HG03025 (cell line): ENCODE data around the gene MBD5.

Source experiments
- ATAC-seq: cut with Tn5 transposase; IDR thresholded peaks from one replicate; pipeline ENCODE4 v1.9.1; 2021; ENCODE audit warnings: mild to moderate bottlenecking, moderate library complexity; ENCODE audit not compliant: unreplicated experiment, low FRiP score

The MBD5 gene

DNA sequence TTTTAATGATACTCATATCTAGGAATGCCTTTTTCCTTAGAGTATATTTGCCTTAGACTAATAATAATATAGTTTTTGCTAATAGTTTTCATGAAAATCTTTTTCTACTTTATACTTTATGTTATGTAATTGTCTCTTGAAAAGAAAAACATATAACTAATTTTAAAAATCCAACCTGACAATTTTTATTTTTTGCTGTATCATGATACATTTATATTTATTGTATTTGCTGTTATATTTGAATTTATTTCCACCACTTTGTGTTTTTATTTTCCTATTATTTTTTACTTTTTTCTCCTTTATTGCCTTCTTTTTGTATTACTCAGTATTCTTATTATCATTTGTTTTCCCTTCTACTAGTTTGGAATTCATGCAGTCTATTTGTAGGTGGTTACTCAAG lies 85.4 kb downstream of the MBD5 start:
- ATAC-seq, result no peak

DNA sequence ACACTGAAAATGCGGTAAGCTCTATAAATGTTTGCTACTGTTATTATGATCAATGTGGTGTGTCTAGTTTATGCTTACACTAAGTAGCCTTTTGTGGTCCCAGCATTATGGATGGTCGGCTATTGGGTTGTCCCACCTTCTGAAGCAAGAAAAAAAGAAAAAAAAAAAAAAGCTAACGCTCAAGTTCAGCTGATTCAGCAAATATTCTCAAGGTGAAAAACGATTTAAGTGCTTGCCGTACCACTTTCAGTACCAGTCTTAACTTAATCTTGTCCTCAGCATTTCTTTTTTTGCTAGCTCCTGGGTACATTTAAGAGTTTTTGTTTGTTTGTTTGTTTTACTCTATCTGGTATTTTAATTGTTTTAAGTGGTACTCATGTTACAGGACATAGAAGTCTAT lies 87.5 kb downstream of the MBD5 start:
- ATAC-seq, result no peak

DNA sequence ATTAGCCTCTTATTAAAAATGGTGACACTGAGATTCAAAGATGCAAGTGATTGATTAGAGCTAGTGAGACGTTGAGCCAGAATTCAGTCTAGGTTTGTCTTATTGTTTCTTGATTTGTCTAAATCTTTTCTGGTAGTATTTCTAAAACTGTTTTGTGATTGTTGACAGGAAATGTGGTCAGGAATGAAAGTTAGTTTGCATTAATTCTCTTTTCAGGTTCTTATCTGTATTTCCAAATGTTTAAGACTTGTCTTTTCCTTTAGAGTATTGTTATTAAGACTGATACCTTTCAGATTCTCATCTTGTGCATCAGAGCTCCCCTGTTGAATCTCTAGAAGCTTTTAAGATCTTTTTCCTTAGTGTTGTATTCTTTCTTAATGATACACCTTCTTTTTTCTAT lies 89.3 kb downstream of the MBD5 start:
- no peak for ATAC-seq

DNA sequence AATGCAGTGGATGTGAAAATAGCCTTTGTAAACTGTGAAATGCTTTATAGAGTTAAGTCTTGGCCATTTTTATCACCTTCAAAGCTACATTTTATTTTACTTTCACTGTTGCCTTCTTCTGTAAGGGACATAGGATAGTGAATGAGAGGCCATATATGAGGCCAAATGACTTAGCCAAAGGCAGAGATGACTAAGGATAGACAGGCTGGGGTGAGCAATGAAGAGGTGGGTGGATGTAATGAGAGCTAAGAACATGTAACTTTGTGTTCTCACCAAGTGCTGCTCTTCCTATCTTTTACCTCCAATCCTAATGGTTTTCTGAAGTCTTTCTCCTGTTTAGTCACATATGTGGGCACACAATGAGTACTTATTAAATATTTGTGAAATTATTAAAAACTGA lies 101.9 kb downstream of the MBD5 start:
- ATAC-seq, result no peak

DNA sequence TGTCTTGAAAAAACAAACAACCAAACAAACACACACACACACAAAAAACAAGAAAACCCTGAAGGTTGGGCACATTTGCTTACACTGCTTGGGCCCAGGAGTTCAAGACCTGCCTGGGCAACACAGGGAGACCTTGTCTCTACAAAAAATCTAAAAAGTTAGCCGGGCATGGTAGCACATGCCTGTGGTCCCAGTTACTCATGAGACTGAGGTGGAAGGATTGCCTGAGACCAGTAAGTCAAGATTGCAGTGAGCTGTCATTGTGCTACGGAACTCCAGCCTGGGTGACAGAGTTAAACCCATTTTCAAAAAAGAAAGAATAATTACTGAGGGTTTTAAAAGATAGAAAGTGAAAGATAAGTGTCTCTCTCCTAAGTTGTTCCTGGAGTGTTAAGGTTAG lies 103.4 kb downstream of the MBD5 start:
- no peak for ATAC-seq

DNA sequence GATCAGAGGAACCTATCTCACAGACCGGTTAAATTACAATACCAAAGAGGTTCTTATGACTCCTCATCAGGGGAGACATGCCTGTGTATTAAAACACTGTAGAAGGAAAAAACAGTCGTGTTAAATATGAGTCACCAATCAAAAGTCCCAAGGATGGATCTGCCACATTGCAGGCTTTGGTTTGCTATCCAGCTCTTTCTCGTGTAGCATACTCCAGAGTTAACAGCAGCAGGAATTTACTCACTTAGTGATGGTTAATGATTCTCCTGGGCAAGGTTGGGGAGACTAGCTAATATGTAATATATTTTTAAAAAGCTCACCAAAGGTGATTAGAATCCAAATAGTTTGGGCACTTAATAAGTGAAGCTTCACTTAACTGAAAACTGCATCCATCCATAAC lies 109.7 kb downstream of the MBD5 start:
- ATAC-seq, result no peak

DNA sequence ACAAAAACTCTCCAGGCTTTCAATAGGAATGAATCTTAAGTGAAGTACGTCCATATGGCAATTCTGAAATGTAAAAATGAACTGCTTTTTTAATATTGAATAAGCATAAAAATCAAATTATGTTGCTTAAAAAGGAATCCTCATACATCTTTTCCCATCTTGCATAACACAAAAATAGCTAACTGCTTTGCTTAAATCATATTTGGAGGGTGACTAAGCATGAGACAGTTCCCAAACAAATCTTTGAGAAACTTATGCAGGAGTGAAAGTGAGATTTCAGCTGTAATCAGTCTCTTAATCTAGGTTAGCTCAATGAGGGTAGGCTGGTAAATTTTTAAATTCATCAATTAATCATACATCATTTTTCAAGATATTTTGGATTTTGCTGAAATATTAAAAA lies 111.5 kb downstream of the MBD5 start:
- no peak for ATAC-seq

DNA sequence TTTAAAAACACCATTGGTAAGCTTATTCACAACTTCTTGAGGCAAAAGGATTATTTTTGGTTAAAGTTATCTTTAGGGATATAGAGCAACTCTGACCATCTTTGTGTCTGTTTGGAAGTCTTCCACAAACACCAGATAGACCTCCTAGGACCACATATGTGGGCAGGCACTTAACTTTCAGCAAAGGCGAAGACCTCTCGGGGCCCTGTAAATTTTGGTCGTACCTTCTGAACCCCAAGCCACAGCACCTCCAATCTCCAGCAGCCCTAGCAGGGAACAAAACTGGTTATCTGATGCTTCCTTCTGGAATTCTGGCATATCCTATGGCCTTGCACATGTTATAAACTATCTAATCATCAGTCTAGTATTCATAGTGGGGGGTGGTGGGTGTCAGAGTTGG lies 114.8 kb downstream of the MBD5 start:
- no peak for ATAC-seq

DNA sequence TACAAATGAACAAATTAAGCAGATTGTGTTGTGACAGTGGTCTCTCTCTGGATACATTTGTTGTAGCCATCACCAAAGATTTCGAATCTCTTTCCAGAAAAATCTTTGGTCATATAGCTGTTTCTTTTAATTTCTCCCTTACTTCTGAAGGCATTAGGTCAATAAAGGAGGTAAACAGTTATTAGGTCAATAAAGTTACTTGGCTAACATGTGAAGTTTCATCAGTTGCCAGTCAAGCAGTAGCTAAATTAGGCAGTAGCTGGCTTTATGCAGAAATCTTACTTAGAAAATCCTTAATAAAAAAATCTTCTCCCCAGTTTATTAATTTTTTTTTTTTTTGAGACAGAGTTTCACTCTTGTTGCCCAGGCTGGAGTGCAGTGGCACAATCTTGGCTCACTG lies 115.5 kb downstream of the MBD5 start:
- no peak for ATAC-seq

DNA sequence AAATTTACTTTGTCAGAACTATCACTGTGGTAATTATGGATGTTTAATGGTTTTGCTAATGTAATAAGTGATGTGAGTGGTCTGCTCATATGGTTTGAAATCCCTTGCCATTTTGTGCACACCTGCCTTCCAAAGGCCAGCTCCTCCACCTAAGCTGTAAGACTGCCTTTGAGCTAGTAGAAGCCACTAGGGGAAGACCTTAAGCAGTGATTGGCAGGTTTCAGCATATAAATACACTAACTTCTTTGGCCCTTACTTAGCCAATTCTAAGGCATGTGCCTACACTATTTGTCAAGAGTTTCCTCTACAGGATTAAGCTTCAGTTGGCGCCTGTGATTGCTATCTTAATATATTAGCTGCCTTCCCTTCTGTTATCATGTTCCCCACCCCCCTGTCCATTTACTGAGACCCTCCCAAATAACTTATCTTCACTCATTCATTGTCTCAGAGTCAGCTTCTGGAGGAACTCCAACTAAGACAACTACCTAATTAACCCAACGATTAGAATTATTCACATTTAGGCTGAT lies 141.1 kb downstream of the MBD5 start:
- no peak for ATAC-seq

DNA sequence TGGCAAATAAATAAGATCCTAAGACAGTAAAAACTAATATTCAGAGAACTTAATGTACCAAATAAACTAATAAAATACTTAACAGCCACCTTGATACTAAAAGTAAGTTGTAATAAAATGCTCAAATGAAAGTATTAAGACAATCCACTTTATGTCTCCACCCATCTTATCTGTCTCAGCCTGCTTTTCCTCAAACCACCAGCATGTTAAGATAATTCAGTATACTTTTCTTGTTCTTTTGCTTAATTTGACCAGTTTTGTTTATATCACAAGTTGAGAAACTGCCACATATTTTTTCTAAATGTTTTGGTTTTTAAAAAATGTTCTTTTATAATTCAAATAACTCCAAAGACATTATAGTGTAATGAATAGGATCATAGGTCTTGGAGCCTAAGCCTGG lies 142.0 kb downstream of the MBD5 start:
- ATAC-seq, result no peak

DNA sequence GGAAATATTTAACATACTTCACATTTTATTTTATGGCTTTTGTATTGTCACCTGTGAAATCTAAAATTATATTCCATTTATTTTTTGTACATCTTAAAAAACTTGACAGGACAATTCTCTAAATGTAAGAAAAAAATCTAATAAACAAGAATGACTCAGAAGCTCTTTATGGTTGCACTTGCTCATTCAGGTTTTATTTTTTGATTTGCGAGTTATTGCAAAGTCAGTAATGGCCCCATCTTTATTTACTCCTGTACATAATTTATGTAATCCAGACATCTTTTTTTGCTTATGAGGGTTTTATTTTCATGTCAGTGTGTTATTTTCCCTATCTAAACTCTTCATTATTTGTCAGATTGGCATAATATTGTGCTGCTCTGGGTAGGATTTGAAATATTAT lies 145.1 kb downstream of the MBD5 start:
- no peak for ATAC-seq

DNA sequence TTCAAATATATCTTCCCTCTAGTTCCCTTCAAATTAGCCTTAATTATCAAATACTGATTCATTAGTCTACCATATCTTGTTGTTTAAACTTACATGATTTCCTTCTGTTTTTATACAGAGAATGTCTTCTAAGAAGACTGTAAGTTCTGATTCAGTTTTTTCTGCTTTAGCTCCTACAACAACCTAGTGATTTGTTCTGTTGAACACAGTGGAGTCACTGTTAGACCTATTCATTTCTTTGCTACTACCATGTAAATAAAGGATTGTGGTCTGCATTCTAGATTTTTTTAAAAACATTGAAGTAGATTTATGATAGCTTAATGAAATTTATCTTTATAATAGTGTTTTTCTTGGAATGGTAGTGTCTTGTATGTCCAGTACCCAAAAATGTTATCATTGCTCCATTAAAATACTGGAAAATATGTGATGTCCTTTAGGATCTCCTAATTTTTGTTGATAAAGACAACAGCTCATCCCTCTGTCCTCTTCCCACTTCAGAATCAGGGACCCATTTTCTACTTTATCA lies 146.4 kb downstream of the MBD5 start:
- ATAC-seq, result no peak

DNA sequence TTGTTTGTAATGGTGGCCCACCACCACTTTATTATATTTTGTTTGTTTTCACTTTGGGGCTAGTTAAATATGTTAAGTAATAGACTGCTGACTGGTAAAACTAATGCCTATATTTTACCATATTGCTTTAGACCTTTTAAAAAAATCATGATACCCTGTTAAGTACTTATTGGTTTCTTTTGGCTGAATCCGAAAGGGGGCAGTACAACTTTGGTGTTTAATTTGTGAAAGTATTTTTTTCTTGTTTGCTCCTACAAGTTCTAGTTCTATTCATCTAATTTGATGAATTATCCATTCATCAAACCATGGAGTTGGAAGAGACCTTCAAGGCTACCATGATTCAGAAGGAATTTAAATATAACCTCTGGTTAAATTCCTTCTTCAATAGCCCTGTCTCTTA lies 147.0 kb downstream of the MBD5 start:
- ATAC-seq, result no peak

DNA sequence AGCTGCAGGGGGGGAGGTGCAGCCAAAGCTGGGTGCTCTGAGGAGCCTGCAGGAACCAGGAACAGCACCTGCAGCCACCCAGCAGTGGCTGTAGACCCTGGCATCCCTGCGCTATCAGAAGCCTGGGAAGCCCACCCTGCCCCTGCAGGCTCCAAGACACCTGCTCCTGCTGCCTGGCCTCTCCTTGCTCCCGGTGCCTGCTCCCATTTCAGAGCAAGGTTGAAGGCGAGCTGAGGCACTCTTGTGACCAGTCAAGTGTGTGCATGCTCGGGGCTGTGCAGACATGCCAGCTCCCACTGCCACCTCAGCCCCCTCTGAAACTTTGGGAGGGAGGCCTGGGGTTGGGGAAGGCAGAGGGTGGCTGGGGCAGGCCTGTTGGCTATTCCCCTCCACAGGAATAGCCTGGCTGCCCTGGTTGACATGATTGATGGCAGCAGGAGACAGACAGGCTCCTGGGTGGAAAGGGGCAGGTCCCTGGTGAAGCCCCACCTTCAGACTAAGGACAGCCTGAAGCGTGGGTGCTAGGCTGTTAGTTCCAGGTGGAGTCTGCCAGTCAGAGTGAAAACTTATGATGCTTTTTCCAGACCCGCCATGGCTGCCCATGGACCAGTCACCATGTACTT lies 151.4 kb downstream of the MBD5 start:
- no peak for ATAC-seq

DNA sequence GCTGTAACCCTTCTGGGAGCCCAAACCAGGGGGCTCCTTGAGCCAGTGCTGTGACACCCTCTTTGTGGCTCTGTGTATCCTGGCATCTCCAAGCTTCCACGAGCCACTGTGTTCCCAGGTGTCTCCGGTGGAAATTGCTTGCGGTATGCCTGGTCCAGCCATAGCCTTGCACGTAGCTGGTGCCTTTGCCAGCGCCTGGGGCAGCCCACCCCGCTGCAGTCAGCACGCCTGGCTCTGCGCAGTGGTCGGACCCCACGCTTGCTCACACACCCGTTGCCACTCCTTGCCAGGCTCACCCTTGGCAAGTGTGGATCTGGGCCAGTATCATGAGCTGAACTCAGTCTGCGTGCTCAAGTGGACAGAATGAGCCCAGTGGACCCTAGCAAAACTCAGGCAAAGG lies 152.3 kb downstream of the MBD5 start:
- no peak for ATAC-seq

DNA sequence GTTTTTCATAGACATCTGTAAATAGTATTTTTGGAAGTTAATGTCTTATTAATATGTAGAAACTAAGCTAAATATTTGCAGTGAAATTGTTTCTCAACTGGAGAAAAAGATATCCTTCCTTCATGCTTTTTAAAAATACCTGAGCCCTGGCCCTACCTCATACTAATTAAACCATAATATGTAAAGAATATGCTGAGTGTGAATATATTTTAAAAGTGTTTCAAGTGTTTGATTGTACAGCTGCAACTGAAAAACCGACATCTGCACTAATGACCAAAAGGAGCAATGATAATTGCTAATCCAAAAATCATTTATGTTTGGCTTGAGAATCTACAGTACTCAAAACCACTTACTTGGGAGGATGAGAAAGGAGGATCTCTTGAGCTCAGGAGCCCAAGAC lies 156.7 kb downstream of the MBD5 start:
- ATAC-seq, result no peak

DNA sequence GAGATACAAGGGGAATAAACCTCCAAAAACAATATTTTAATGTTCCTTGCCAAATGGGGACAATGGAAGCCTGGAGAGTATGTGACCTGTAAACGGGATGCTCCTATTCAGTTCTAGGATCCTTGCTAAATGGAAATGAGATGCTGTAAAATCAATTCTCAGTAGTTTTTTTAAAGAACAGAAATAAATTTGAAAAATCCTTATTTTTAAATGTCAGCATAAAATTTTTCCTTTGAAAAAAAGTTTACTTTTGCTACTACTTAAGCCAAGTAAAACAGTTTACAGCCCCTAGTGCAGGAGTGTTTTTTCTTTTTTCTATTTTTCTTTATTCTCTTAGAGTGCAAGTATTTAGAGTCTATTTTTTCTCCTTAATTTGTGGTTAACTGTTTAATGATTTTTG lies 158.8 kb downstream of the MBD5 start:
- ATAC-seq, result no peak

DNA sequence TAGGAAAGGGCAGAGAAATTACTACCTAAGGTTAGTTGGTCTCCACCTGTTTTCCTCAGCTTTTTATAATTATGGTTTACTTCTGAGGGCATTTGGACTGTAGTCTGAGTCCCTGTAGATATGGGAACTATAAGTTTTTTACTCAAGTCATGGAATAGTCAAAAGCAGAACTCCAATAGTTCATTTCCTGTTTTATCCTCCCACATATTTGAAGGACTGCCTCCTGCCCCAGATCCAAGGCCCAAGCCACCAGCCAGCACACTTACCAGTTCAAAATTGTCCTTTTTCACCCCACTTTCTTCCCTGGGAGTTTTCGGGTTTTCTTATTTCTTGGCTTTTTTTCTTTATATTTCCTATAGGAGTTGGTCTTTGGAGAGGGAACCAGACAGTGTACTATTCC lies 164.1 kb downstream of the MBD5 start:
- ATAC-seq, result no peak

DNA sequence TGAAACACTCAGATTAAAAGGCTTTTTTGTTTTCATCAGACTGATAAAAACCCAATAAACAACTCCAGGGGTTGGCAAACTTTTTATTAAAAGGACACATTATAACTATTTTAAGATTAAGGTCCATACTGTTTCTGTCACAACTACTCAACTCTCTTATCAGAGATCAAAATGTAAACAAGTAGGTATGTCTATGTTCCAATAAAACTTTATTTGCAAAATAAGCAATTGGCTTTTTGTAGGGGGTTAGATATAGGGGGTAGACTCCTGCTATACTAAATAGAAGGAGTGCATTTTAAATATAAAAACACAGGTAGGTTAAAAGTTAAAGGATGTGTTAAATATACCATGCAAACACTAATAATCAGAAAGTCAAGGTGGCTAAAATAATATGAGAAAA lies 174.0 kb downstream of the MBD5 start:
- no peak for ATAC-seq

DNA sequence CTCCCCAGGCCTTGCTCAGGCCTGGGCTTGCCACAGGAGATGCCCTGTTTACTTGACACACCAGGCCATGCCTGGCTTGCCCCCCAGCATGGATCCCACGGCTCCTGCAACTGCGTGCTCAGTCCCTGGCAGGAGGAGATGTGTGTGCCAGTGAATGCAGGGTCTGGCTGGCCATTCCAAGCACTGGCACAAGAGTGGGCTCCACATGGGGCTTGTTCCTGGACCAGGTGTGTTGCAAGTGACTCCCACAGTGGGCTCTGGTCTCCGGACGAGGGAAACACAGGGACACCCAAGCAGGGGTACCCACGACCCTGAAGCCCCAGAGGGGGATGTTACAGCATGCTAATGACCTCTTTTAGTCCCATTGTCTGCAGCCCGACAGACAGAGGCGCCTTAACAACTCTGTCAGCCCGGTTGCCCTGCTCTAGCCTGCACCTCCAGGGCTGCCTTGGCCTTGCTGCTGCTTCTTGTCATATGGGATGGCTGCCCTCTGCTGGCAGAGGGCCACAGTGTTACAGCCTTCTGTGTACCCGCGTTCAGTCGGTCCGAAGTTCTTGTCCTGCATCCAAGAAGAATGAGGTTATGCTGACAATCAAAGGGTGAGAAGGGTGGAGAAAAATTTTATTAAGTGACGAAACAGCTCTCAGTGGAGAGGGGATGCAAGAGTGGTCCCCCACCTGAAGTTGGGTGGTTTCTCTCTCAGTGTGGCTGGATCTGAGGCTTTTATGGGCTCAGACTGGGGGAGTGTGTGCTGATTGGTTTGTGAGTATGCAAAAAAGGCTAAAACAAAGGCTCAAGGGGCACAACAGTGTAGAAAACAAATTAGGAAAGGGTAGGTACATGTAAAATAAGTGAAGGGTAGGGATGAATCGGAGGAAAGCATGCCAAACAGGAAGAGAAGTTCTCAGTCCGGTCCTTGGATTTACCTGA lies 180.4 kb downstream of the MBD5 start:
- ATAC-seq, result no peak

DNA sequence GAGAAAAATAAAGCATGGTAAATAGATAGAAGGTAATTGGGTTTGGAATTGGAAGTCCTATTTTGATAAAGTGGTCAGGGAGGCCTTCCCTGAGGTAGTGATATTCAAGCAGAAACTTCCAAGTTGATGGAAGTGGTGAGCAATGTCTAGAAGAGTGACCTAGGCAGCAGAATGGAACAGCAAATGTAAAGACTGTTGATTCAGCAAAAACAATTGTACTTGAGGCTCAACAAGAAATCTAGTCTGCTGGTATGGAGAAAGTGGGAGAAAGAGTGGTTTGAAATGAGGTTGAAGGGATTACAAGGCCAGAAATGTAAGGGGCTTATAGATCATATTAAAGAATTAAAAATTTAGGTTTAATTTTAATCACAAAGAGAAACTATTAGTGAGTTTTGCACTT lies 181.3 kb downstream of the MBD5 start:
- ATAC-seq, result no peak
